NOMO-1 (cell line): ENCODE data around the gene EIF2AK3.
"Not testable (repeated sequence)": the region's sequence is repeated elsewhere in the genome, so short reads cannot be mapped to it uniquely, and the experiment has no call there.

ENCODE experiments used
- DNase-seq, 2 experiments: peaks; one replicate each; lab custom pipeline; 2025; ENCODE audit not compliant: unreplicated experiment in 2 of 2; lab: John Stamatoyannopoulos, UW

Gene EIF2AK3

DNA sequence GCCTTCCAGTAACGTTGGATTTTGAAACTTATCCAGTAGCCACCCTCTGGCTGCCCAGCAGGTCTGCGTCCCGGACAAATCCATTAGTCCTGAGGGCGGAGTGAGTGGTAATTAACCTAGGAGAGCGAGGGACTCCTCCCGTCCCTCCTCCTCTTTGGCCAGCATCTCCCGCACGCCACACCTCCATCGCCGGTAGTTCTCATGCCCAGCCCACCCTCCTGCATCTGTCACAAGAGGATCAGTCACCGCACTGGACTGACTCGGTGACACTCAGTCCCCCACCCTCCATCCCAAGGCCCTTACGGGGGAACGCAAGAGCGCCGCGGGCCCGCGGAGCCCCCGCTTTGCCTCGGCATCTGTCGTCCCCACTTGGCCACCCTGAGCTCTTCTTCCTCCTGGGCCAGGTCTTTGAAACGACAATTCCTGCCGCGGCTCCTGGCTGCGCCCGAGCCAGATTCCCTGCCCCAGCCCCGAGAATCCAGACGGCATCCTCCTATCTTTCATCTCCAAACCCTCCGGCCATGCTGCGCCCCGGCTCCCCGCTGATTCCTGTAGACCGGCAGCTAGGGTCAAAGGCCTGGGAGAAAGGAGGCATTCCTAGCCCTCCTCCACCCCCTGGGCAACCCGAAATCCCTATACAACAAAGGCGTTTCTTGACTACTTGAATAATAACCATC lies 77.5 kb downstream of the EIF2AK3 start:
- no peak for DNase-seq

DNA sequence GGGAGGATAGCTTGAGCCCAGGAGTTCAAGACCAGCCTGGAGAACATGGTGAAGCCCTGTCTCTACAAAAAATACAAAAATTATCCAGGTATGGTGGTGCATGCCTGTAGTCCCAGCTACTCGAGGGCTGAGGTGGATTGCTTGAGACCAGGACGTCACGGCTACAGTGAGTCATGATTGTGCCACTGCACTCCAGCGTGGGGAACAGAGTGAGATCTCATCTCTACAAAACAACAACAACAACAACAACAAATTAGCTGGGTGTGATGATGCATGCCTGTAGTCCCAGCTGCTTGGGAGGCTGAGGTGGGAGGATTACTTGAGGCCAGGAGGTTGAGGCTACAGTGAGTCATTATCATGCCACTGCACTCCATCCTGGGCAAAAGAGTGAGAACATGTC lies 81.0 kb downstream of the EIF2AK3 start:
- DNase-seq = not testable (repeated sequence)

DNA sequence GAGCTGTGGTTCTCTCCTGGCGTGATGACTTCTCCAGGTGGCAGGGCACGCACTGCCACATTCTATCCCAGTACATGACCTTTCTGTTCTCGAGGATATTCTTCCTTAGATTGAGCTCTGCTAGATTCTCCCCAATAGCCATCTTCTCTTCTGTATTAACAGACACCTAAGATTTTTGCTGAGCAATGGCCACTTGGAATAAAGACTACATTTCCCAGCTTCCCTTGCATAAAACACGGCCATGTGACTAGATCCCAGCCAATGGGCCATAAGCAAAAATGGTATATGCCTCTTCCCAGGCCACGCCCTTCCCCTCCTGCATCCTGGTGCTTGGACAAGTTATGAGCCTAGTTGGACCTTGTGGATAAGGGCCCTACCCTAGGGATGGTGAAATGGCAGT lies 82.1 kb downstream of the EIF2AK3 start:
- DNase-seq = no peak

DNA sequence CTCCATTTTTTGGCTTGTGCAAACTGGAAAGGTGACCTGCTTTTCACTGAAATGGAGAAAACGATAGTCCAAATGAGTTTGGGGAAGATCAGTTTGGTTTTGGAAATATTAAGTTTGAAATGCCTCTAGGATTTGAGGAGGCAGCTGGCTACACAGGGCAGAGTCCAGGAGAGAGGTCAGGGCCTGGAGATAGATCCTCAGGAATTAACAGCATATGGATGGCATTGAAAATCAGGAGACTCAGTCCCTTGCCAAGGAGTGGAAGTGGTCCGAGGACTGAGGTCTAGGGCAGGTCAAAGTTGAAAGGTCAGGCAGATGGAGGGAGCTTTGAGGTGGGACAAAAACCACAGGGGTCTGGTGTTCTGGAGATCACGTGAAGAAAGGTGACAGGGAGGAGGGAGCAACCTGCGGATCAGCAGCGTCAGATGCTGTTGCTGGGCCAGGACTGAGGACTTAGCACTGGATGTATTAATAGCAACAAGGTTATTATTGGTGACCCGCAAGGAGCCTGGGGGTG lies 83.7 kb downstream of the EIF2AK3 start:
- DNase-seq = no peak

DNA sequence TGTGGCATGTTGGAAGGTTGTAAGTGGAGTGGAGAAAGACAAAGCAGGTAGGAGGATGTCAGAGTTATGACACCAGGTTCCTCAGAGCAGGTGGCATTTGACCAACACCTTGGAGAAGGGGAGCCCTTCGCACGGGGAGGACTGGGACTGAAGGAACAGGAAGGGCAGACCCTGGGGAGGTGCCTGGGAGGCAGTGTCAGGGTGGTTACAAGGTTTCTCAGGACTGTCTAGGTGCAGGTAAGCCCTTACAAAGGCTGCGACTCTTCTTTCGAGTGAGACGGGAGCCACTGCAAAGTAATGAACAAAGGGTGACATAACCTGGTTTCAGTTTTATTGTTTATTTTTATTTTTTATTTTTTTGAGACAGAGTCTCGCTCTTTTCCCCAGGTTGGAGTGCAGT lies 84.6 kb downstream of the EIF2AK3 start:
- DNase-seq = no peak

DNA sequence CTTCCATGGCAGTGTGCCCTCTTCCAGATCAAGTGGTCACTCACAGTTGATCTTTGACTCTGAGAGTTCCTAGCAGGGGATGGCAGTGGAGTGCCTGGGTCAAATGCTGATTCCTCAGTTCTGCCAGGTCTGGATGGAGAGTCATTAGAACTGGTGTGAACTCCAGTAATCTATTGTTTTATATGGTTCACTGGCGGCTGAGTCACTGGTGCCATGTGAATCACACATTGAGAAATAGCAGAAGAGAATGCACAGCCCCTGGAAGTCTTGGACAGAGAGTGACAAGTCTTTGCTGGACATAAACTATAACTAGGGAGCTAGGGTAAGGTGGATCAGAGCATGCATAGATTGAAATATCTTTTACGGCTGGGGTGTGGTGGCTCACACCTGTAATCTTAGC lies 86.9 kb downstream of the EIF2AK3 start:
- DNase-seq = no peak

DNA sequence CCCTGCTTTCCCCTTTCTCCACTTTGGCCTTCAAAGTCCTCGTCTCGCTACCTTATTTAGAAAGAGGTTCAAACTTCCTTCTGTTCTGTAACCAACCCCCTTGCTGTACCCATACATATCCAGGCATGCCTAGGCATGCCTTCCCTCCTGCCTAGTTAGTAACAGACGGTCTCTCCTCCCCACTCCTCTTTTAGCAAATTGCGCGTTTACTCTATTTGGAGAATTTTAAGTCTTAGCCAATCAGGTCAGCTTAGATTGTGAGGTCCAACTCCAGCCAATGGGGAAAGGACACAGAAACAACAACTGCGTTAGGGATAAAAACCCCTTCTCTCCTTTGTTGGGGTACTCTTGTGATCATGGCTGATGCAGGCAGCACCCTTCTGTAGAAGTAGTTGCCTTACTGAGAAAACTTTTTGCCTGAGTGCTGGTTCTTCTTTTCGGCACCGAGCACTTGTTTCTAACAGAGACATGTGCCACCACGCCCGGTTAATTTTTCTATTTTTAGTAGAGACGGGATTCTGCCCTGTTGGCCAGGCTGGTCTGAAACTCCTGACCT lies 88.8 kb downstream of the EIF2AK3 start:
- no peak for DNase-seq

DNA sequence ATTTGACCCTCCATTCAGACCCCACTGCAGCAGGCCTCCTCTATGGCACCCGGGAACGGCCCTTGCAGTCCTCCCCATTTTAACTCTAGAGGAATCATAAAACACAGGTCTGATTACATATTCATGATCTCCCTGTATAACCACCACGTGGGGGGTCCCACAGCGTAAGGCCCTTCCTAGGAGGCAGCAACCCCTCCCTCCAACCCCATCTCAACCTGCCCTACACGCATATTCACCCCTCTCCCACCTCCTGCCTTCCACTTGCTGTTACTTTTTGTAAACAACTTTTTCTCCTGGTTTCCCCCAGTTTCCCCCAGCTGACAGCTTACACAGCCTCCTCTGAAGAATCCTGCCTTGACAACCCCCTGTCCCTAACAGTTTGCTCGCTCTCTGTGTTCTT lies 89.6 kb downstream of the EIF2AK3 start:
- DNase-seq = no peak

DNA sequence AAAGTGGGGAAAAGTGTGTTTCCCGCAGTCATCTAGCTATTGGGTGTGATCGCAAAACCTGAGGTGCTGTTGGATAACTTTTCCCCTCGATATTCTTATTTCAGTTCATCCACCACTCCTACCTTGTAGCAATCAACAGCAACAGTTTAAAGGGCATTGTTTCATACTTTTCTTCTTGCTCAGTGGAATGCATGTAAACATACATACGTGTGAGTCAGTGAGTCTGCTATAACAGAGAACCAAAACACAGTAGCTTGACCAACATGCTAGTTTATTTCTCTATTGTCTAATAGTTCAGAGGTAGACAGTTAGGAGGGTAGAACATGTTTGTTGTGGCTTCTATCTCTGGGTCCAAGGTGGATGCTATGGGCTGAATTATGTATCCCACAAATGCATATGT lies 97.2 kb downstream of the EIF2AK3 start:
- DNase-seq = no peak

DNA sequence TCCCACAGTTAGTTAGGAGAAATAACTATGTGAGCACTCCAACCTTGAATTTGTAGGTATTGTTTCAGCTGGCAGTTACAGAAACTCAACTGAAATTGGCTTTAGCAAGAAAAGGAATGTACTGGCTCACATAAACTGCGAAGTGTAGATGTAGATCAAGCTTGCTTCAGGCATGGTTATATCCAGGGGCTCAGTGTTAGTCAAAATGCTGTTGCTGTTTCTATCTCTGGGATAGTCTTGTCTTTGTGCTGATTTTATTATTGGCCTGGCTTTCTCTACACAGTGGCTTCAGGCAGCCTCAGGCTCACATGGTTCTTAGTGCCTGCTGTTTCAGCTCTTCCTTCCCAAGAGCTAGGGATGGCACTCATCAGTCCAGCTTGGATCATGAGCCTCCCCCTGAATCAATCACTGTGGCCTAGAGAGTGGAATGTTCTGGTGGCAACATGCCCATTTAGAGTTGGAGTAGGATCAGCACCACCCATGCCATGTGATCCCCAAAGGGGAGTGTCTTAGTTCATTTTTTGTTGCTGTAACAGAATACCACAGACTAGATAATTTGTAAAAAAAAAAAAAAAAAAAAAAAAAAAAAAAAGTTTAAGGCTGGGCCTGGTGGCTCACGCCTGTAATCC lies 105.7 kb downstream of the EIF2AK3 start:
- no peak for DNase-seq

DNA sequence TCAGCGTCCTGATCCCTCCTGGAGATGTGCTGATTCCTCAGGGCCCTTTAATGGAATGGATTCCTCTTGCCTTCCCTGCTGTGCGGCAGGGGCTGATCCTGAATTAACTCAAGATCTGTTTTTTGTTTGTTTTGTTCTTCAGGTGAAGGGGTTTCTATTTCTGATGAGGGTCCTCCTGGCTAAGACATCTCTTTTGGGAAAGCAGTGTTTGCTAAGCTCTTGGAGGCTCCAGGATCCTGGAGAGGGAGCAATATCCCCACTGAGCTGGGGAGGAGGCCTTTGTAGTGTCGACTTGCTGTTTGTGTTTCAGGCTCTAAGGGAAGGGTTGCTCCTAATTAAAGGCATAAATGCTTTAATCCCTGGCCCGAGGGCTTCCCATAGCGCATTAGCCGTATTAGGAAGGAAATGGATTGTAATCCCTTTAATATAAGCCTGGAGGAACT lies 109.5 kb downstream of the EIF2AK3 start:
- DNase-seq = no peak
